ENCODE measurements around the gene ZSWIM4. TPM values are rescaled to one million over a fixed set of nuclear protein-coding genes. Genes with fewer than 3 reads are reported as not detected.
"Not testable (repeated sequence)": the region's sequence is repeated elsewhere in the genome, so short reads cannot be mapped to it uniquely, and the experiment has no call there.

Gene ZSWIM4
- total and polyA plus RNA-seq, 7 donors = 0.60 to 4.4 (median 3.2) TPM

GRCh38 chr19:13790354-13790753 lies 4.9 kb upstream of the ZSWIM4 start:
- TF ChIP-seq EP300 (IDR thresholded peaks at IDR 0.05) = no peak
- no peak for TF ChIP-seq POLR2A (IDR thresholded peaks at IDR 0.05)
- TF ChIP-seq CTCF (IDR thresholded peaks at IDR 0.05) = no peak
- TF ChIP-seq POLR2AphosphoS5 (IDR thresholded peaks at IDR 0.05) = no peak
- H3K4me1 ChIP-seq = peaks cover 0 to 30% (median 18%) of the 10 kb centered on the region in 4 donors
- H3K36me3 ChIP-seq = no peaks in the 10 kb centered on the region
- 74 to 79% methylated on average over 8 of the region's 8 CpGs for WGBS, 2 donors
- intact Hi-C loops (cut with DNase I) = loop anchor here (10.0 kb wide), 2 partner anchors 214 to 294 kb away; partner anchors contain the start of genes C19orf67 and RFX1
- no peak overlapping the region for H3K27ac ChIP-seq
- no peaks in the 10 kb centered on the region for H3K9me3 ChIP-seq
- DNase-seq = no peak
- no peaks in the 10 kb centered on the region for H3K27me3 ChIP-seq
- no peak overlapping the region for H3K4me3 ChIP-seq

DNA sequence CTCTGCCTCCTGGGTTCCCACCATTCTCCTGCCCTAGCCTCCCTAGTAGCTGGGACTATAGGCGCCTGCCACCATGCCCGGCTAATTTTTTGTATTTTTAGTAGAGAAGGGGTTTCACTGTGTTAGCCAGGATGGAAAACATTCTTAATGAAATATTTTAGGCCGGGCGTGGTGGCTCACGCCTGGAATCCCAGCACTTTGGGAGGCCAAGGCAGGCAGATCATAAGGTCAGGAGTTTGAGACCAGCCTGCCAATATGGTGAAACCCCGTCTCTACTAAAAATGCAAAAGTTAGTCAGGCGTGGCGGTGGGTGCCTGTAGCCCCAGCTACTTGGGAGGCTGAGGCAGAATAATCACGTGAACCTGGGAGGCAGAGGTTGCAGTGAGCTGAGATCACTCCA lies 1.9 kb upstream of the ZSWIM4 start:
- not testable (repeated sequence) for H3K27me3 ChIP-seq, DNase-seq, H3K4me3 ChIP-seq, H3K36me3 ChIP-seq, H3K9me3 ChIP-seq
- intact Hi-C loops (cut with DNase I) = loop anchor here (10.0 kb wide), 2 partner anchors 211 to 291 kb away; partner anchors contain the start of genes C19orf67 and RFX1
- WGBS, 2 donors = 81 to 94% methylated on average over 9 of the region's 9 CpGs
- peaks cover 0 to 44% (median 35%) of the 10 kb centered on the region in 4 donors for H3K4me1 ChIP-seq
- peak overlapping the region; percentile 92 to 95 (median 94) for H3K27ac ChIP-seq

DNA sequence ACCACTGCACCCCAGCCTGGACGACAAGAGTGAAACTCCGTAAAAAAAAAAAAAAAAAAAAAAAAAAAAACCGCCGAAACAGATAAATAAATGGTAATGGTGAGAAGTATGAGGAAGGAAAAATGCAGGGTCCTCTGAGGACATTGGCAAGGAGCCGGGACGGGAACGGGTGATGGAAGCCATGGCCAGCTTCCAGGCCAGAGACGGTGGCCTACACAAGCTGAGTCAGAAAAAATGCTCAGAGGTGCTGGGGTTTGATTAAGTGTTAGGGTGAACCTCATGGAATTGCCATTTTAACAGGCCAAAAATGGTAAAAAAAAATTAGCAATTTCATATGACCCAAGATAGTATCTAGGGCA lies 866 bp upstream of the ZSWIM4 start:
- Histone ChIP-seq H3K9me3 (no peaks in the 10 kb centered on the region), H3K4me1 (peaks cover 0 to 36% (median 33%) of the 10 kb centered on the region in 4 donors), H3K27me3 (no peaks in the 10 kb centered on the region), H3K27ac (peak overlapping the region; percentile 92 to 95 (median 94)), H3K36me3 (no peaks in the 10 kb centered on the region), H3K4me3 (peak overlapping the region; percentile 52 to 96 (median 70))
- intact Hi-C loops (cut with DNase I) = loop anchor here (2.0 to 10.0 kb wide), 3 partner anchors 56 to 290 kb away; partner anchors contain the start of genes C19orf67 and RFX1
- DNase-seq = peak; percentile 94
- TF ChIP-seq POLR2AphosphoS5 (IDR thresholded peaks at IDR 0.05) (peak in 3 of 4 donors; percentile 62 to 78 (median 63)), CTCF (IDR thresholded peaks at IDR 0.05) (no peak), POLR2A (IDR thresholded peaks at IDR 0.05) (no peak), EP300 (IDR thresholded peaks at IDR 0.05) (peak in 2 of 4 donors; percentile 19 to 47)
- 2 to 6% methylated on average over 8 of the region's 8 CpGs for WGBS, 2 donors

- Histone ChIP-seq H3K9me3 (no peaks in the 10 kb centered on the region), H3K36me3 (no peaks in the 10 kb centered on the region), H3K27me3 (no peaks in the 10 kb centered on the region), H3K4me1 (peaks cover 0 to 36% (median 33%) of the 10 kb centered on the region in 4 donors), H3K27ac (peak overlapping the region; percentile 93 to 97 (median 94)), H3K4me3 (peak overlapping the region; percentile 61 to 96 (median 70))
- intact Hi-C loops (cut with DNase I) = loop anchor here (1.0 to 10.0 kb wide), 6 partner anchors 42 to 289 kb away; partner anchors contain the start of genes C19orf67, DCAF15 and RFX1
- 4 to 6% methylated on average over 42 of the region's 42 CpGs for WGBS, 2 donors
- TF ChIP-seq POLR2AphosphoS5 (IDR thresholded peaks at IDR 0.05) (no peak), CTCF (IDR thresholded peaks at IDR 0.05) (no peak), POLR2A (IDR thresholded peaks at IDR 0.05) (no peak), EP300 (IDR thresholded peaks at IDR 0.05) (no peak)
- no peak for DNase-seq
Observed at GRCh38 chr19:13795595-13796300, 505 bp downstream of the ZSWIM4 start.

DNA sequence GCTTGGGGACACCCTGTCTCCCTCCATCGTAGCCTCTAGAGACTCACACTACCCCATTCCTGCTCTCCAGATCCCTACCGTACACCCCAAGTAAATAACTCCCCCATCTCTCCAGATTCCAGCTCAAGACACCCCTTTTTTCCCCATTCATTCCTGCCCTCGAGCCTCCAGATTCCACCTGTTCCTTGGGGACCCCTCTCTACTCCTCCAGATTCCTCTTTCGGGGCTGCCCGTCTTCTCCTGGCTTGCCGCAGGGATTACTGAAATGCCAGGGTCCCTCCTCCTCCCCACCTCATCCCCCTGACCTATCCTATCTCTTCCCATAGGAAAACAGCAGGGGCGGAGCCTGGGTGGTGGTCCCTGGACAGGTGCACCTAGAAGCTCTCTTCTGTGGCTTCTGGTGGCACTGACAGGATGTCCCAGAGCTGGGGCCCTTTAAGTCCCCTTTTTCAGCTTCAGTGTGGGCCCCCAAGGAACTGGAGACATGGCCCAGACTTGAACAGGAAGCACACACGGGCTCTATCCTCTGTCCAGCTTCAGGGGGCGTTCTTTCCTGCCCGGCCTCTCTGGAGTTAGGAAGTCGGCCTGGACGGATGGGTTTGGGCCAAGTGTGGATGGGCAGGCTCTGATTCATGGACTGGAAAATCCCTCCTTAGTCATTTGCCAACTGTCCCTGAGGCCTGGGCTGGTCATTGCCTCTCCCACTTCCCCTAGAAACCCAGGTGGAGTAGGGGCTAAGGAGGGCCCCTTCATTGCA lies 1.2 kb downstream of the ZSWIM4 start:
- Histone ChIP-seq H3K27ac (peak overlapping the region; percentile 93 to 97 (median 94)), H3K4me3 (peak overlapping the region; percentile 61 to 96 (median 70)), H3K4me1 (peaks cover 0 to 36% (median 33%) of the 10 kb centered on the region in 4 donors), H3K27me3 (no peaks in the 10 kb centered on the region), H3K9me3 (no peaks in the 10 kb centered on the region), H3K36me3 (no peaks in the 10 kb centered on the region)
- intact Hi-C loops (cut with DNase I) = loop anchor here (5.0 to 10.0 kb wide), 4 partner anchors 41 to 288 kb away; partner anchors contain the start of genes C19orf67, DCAF15 and RFX1
- WGBS, 2 donors = 19 to 24% methylated on average over 12 of the region's 12 CpGs
- no peak for TF ChIP-seq POLR2A (IDR thresholded peaks at IDR 0.05)
- TF ChIP-seq CTCF (IDR thresholded peaks at IDR 0.05) = no peak
- TF ChIP-seq POLR2AphosphoS5 (IDR thresholded peaks at IDR 0.05) = peak in 3 of 4 donors; percentile 55 to 58 (median 56)
- TF ChIP-seq EP300 (IDR thresholded peaks at IDR 0.05) = no peak
- peak; percentile 92 for DNase-seq
